BLaER1 (cell line): ENCODE measurements around the gene CCDC102B.
"Not testable (repeated sequence)": the region's sequence is repeated elsewhere in the genome, so short reads cannot be mapped to it uniquely, and the experiment has no call there.

Experiments
- H3K27ac ChIP-seq: shearing (Covaris generic); formaldehyde crosslinking; 2 replicates; pipeline ENCODE4 v1.8.1; 2022
- H3K27me3 ChIP-seq: shearing (Covaris generic); formaldehyde crosslinking; 2 replicates; pipeline ENCODE4 v1.8.1; 2022
- H3K36me3 ChIP-seq: shearing (Covaris generic); formaldehyde crosslinking; 2 replicates; pipeline ENCODE4 v1.8.1; 2022
- H3K4me1 ChIP-seq: shearing (Covaris generic); formaldehyde crosslinking; 2 replicates; pipeline ENCODE4 v1.8.1; 2022
- H3K4me2 ChIP-seq: shearing (Covaris generic); formaldehyde crosslinking; 2 replicates; pipeline ENCODE4 v1.8.1; 2022
- H3K4me3 ChIP-seq: shearing (Covaris generic); formaldehyde crosslinking; 2 replicates; pipeline ENCODE4 v1.8.1; 2022
- H3K9ac ChIP-seq: shearing (Covaris generic); formaldehyde crosslinking; 2 replicates; pipeline ENCODE4 v1.8.1; 2022
- H3K9me3 ChIP-seq: shearing (Covaris generic); formaldehyde crosslinking; 2 replicates; pipeline ENCODE4 v1.8.1; 2022
- H4K20me1 ChIP-seq: shearing (Covaris generic); formaldehyde crosslinking; 2 replicates; pipeline ENCODE4 v1.8.1; 2022
- Cebpa-rat ChIP-seq: shearing (Covaris generic); IDR thresholded peaks from 2 replicates; pipeline ENCODE4 v1.8.1; 2022

The CCDC102B gene

GRCh38 chr18:68780802-68781635 is 16.9 kb upstream of the CCDC102B start:
- Histone ChIP-seq H3K27ac (no peak overlapping the region), H3K36me3 (no peaks in the 10 kb centered on the region), H3K4me2 (no peak overlapping the region), H4K20me1 (no peaks in the 10 kb centered on the region), H3K4me1 (peaks cover 4% of the 10 kb centered on the region; the same call in 1 of the 2 replicates), H3K27me3 (no peaks in the 10 kb centered on the region), H3K4me3 (no peak overlapping the region), H3K9me3 (no peaks in the 10 kb centered on the region), H3K9ac (no peak overlapping the region)
- TF ChIP-seq Cebpa-rat, result no peak

GRCh38 chr18:68783506-68783905 is 14.4 kb upstream of the CCDC102B start:
- TF ChIP-seq Cebpa-rat, result no peak
- no peak overlapping the region for H3K27ac ChIP-seq
- H3K27me3 ChIP-seq, result no peaks in the 10 kb centered on the region
- peaks cover 4% of the 10 kb centered on the region; the same call in 1 of the 2 replicates for H3K4me1 ChIP-seq
- no peak overlapping the region for H3K4me3 ChIP-seq
- no peaks in the 10 kb centered on the region for H3K36me3 ChIP-seq
- H4K20me1 ChIP-seq, result no peaks in the 10 kb centered on the region
- no peak overlapping the region for H3K4me2 ChIP-seq
- H3K9ac ChIP-seq, result no peak overlapping the region
- no peaks in the 10 kb centered on the region for H3K9me3 ChIP-seq

GRCh38 chr18:68784071-68784470 is 13.8 kb upstream of the CCDC102B start:
- H3K9me3 ChIP-seq, result no peaks in the 10 kb centered on the region
- H3K27me3 ChIP-seq, result no peaks in the 10 kb centered on the region
- 0 out of 2 replicates have a peak overlapping the region, but pooled peaks have one; percentile 1 for H3K4me2 ChIP-seq
- H3K36me3 ChIP-seq, result no peaks in the 10 kb centered on the region
- no peak for TF ChIP-seq Cebpa-rat
- H3K27ac ChIP-seq, result no peak overlapping the region
- H3K4me3 ChIP-seq, result no peak overlapping the region
- no peaks in the 10 kb centered on the region for H4K20me1 ChIP-seq
- H3K9ac ChIP-seq, result no peak overlapping the region
- peaks cover 4% of the 10 kb centered on the region; the same call in 1 of the 2 replicates for H3K4me1 ChIP-seq

- H4K20me1 ChIP-seq, result not testable (repeated sequence)
These were observed 7.6 kb upstream of the CCDC102B start for GRCh38 chr18:68790290-68790689.

GRCh38 chr18:68791801-68792200 is 6.1 kb upstream of the CCDC102B start:
- no peak overlapping the region for H3K4me3 ChIP-seq
- no peaks in the 10 kb centered on the region for H3K27me3 ChIP-seq
- no peaks in the 10 kb centered on the region for H4K20me1 ChIP-seq
- no peak overlapping the region for H3K4me2 ChIP-seq
- no peak overlapping the region for H3K9ac ChIP-seq
- TF ChIP-seq Cebpa-rat, result no peak
- no peak overlapping the region for H3K27ac ChIP-seq
- H3K4me1 ChIP-seq, result peaks cover 6% of the 10 kb centered on the region
- H3K9me3 ChIP-seq, result no peaks in the 10 kb centered on the region
- H3K36me3 ChIP-seq, result no peaks in the 10 kb centered on the region

More at GRCh38 chr18:68790290-68790689, 7.6 kb upstream of the CCDC102B start:
- H3K36me3 ChIP-seq, H3K9me3 ChIP-seq, H3K9ac ChIP-seq, H3K27me3 ChIP-seq, H3K4me3 ChIP-seq, H3K4me1 ChIP-seq, H3K27ac ChIP-seq, H3K4me2 ChIP-seq: not testable (repeated sequence)

- Histone ChIP-seq H3K4me1 (peaks cover 21% of the 10 kb centered on the region), H3K27ac (no peak overlapping the region), H3K27me3 (no peaks in the 10 kb centered on the region), H3K4me2 (no peak overlapping the region), H3K9me3 (no peaks in the 10 kb centered on the region), H4K20me1 (no peaks in the 10 kb centered on the region), H3K36me3 (no peaks in the 10 kb centered on the region), H3K4me3 (no peak overlapping the region), H3K9ac (no peak overlapping the region)
- TF ChIP-seq Cebpa-rat, result no peak
These were observed 3.9 kb upstream of the CCDC102B start for GRCh38 chr18:68793951-68794350.

GRCh38 chr18:68796936-68797690 is 767 bp upstream of the CCDC102B start:
- Histone ChIP-seq H3K27me3 (no peaks in the 10 kb centered on the region), H3K27ac (no peak overlapping the region), H3K4me1 (peaks cover 21% of the 10 kb centered on the region), H3K4me2 (peak overlapping the region; percentile 62), H3K4me3 (no peak overlapping the region), H3K36me3 (no peaks in the 10 kb centered on the region), H3K9ac (no peak overlapping the region), H3K9me3 (no peaks in the 10 kb centered on the region), H4K20me1 (no peaks in the 10 kb centered on the region)
- TF ChIP-seq Cebpa-rat, result no peak

- no peaks in the 10 kb centered on the region for H4K20me1 ChIP-seq
- H3K36me3 ChIP-seq, result no peaks in the 10 kb centered on the region
- H3K4me1 ChIP-seq, result peaks cover 21% of the 10 kb centered on the region
- no peak overlapping the region for H3K27ac ChIP-seq
- H3K4me2 ChIP-seq, result no peak overlapping the region
- no peaks in the 10 kb centered on the region for H3K27me3 ChIP-seq
- H3K9ac ChIP-seq, result no peak overlapping the region
- H3K9me3 ChIP-seq, result no peaks in the 10 kb centered on the region
- no peak overlapping the region for H3K4me3 ChIP-seq
- no peak for TF ChIP-seq Cebpa-rat
These were observed 2.2 kb downstream of the CCDC102B start for GRCh38 chr18:68800075-68800474.

- no peaks in the 10 kb centered on the region for H3K27me3 ChIP-seq
- no peaks in the 10 kb centered on the region for H3K4me1 ChIP-seq
- H3K9me3 ChIP-seq, result no peaks in the 10 kb centered on the region
- no peak overlapping the region for H3K4me2 ChIP-seq
- H3K36me3 ChIP-seq, result no peaks in the 10 kb centered on the region
- no peak overlapping the region for H3K27ac ChIP-seq
- H3K4me3 ChIP-seq, result no peak overlapping the region
- H3K9ac ChIP-seq, result no peak overlapping the region
- H4K20me1 ChIP-seq, result no peaks in the 10 kb centered on the region
- no peak for TF ChIP-seq Cebpa-rat
These were observed 5.5 kb downstream of the CCDC102B start for GRCh38 chr18:68803356-68803755.

GRCh38 chr18:68817584-68817983 is 19.7 kb downstream of the CCDC102B start:
- Histone ChIP-seq H3K9me3 (no peaks in the 10 kb centered on the region), H3K4me2 (no peak overlapping the region), H4K20me1 (no peaks in the 10 kb centered on the region), H3K27ac (no peak overlapping the region), H3K4me3 (no peak overlapping the region), H3K9ac (no peak overlapping the region), H3K36me3 (no peaks in the 10 kb centered on the region), H3K4me1 (0 out of 2 replicates have a peak, but pooled peaks cover 4% of the 10 kb centered on the region), H3K27me3 (no peaks in the 10 kb centered on the region)
- no peak for TF ChIP-seq Cebpa-rat
